ENCODE measurements around the gene IL1RAPL1.

Gene IL1RAPL1

DNA sequence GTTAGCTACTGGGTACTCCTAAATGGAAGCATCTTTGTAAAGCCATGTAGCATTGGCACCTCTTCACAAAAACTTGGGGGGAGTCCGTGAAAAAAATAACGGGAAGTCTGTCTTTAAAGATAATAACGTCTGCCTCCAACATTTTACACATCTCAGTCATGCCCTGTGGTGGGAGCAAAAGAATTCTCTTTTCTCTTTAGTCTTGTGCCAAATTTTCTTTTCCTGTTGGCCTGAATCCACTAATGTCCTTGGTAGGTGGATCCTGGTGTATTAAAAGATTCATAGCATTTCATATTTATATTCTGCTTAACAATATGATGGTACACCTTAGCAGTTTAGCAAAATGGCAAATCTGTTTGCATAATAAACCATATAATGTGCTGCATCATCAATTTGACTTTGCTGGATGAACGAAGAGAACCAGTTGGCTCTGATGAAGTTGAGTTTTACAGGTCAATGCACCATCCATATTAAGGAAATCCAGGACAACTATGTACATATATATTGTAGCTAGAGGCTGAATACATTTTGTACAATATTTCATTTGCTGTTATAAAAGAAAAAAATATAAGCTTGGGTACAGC is 881.8 kb downstream of the IL1RAPL1 start:
- H3K79me2 ChIP-seq (ENCODE audit: insufficient read depth, low read length) = no peaks in the 10 kb centered on the region
- H3K9ac ChIP-seq (ENCODE audit: low read depth, low read length, poor library complexity, severe bottlenecking) = no peak overlapping the region
- no peak overlapping the region for H2AFZ ChIP-seq (ENCODE audit: low read length)
- no peak overlapping the region for H3K4me2 ChIP-seq (ENCODE audit: low read depth, low read length, poor library complexity, severe bottlenecking)
- no peaks in the 10 kb centered on the region for H4K20me1 ChIP-seq (ENCODE audit: insufficient read depth, low read length, poor library complexity, severe bottlenecking)
- H3K9me3 ChIP-seq (ENCODE audit: insufficient read depth, low read depth, low read length) = no peaks in the 10 kb centered on the region
- no peaks in the 10 kb centered on the region for H3K27me3 ChIP-seq (ENCODE audit: insufficient read depth, low read length, poor library complexity, severe bottlenecking)
- no peaks in the 10 kb centered on the region for H3K4me1 ChIP-seq (ENCODE audit: insufficient read depth, low read length, poor library complexity, severe bottlenecking)
- H3K4me3 ChIP-seq (ENCODE audit: low read length, poor library complexity, severe bottlenecking) = no peak overlapping the region
- no peaks in the 10 kb centered on the region for H3F3A ChIP-seq (ENCODE audit: low read depth)
- no peaks in the 10 kb centered on the region for H3K9me2 ChIP-seq (replicated peaks; ENCODE audit: low read depth, low read length)
- H3K36me3 ChIP-seq (ENCODE audit: insufficient read depth, low read length) = no peaks in the 10 kb centered on the region
- TF ChIP-seq EZH2phosphoT487 (IDR thresholded peaks at IDR 0.05; ENCODE audit: borderline replicate concordance) = no peak
- TF ChIP-seq, protein P1, sequence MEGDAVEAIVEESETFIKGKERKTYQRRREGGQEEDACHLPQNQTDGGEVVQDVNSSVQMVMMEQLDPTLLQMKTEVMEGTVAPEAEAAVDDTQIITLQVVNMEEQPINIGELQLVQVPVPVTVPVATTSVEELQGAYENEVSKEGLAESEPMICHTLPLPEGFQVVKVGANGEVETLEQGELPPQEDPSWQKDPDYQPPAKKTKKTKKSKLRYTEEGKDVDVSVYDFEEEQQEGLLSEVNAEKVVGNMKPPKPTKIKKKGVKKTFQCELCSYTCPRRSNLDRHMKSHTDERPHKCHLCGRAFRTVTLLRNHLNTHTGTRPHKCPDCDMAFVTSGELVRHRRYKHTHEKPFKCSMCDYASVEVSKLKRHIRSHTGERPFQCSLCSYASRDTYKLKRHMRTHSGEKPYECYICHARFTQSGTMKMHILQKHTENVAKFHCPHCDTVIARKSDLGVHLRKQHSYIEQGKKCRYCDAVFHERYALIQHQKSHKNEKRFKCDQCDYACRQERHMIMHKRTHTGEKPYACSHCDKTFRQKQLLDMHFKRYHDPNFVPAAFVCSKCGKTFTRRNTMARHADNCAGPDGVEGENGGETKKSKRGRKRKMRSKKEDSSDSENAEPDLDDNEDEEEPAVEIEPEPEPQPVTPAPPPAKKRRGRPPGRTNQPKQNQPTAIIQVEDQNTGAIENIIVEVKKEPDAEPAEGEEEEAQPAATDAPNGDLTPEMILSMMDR (conservative IDR thresholded peaks at IDR 0.05; ENCODE audit: low read length) = no peak

DNA sequence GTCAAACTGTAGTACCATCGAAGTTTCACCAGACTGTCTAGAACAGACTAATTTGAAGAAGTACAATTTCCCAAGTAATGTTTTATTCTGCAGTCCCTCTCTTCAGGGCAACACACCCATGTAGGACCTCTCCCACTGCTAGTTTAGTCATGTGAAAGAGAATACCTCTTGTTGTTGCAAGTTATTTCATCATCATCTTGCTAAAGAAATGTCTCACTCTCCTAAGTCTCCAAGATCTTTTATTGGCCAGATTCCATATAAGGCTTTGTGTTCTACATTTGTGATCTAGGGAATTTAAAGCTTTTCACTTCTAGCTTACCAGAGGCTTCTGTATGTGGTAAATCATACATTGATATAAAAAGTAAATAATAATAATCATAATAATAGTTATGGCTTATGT is 882.8 kb downstream of the IL1RAPL1 start:
- Histone ChIP-seq H3K9me2 (replicated peaks; ENCODE audit: low read depth, low read length) (no peaks in the 10 kb centered on the region), H3K27me3 (ENCODE audit: insufficient read depth, low read length, poor library complexity, severe bottlenecking) (no peaks in the 10 kb centered on the region), H3K79me2 (ENCODE audit: insufficient read depth, low read length) (no peaks in the 10 kb centered on the region), H4K20me1 (ENCODE audit: insufficient read depth, low read length, poor library complexity, severe bottlenecking) (no peaks in the 10 kb centered on the region), H3F3A (ENCODE audit: low read depth) (no peaks in the 10 kb centered on the region), H3K4me3 (ENCODE audit: low read length, poor library complexity, severe bottlenecking) (no peak overlapping the region), H3K4me2 (ENCODE audit: low read depth, low read length, poor library complexity, severe bottlenecking) (no peak overlapping the region), H3K4me1 (ENCODE audit: insufficient read depth, low read length, poor library complexity, severe bottlenecking) (no peaks in the 10 kb centered on the region), H3K9ac (ENCODE audit: low read depth, low read length, poor library complexity, severe bottlenecking) (no peak overlapping the region), H3K36me3 (ENCODE audit: insufficient read depth, low read length) (no peaks in the 10 kb centered on the region), H3K9me3 (ENCODE audit: insufficient read depth, low read depth, low read length) (no peaks in the 10 kb centered on the region), H2AFZ (ENCODE audit: low read length) (no peak overlapping the region)
- TF ChIP-seq EZH2phosphoT487 (IDR thresholded peaks at IDR 0.05; ENCODE audit: borderline replicate concordance) = no peak
- TF ChIP-seq, protein P1 (conservative IDR thresholded peaks at IDR 0.05; ENCODE audit: low read length) = no peak

DNA sequence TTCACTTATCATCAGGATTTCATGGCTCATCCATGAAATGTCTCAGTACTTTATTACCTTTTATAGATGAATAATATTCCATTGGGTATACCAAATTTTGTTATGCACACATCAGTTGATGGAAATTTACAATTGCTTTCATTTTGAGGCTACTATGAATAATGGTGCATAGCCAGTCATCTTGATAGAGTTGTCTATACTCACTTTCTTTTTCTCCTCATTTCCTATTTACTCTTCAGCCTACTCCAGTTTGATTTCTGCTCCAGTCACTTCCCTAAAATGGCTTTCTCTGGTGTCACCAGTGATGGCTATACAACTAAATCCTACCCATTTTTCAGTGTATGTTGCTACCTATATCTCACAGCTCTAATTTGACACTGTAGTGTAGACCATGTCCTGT is 884.6 kb downstream of the IL1RAPL1 start:
- Histone ChIP-seq H3K4me2 (ENCODE audit: low read depth, low read length, poor library complexity, severe bottlenecking) (no peak overlapping the region), H3K9ac (ENCODE audit: low read depth, low read length, poor library complexity, severe bottlenecking) (no peak overlapping the region), H3K9me2 (replicated peaks; ENCODE audit: low read depth, low read length) (no peaks in the 10 kb centered on the region), H2AFZ (ENCODE audit: low read length) (no peak overlapping the region), H3K27me3 (ENCODE audit: insufficient read depth, low read length, poor library complexity, severe bottlenecking) (no peaks in the 10 kb centered on the region), H3K9me3 (ENCODE audit: insufficient read depth, low read depth, low read length) (no peaks in the 10 kb centered on the region), H3K4me1 (ENCODE audit: insufficient read depth, low read length, poor library complexity, severe bottlenecking) (no peaks in the 10 kb centered on the region), H4K20me1 (ENCODE audit: insufficient read depth, low read length, poor library complexity, severe bottlenecking) (no peaks in the 10 kb centered on the region), H3K79me2 (ENCODE audit: insufficient read depth, low read length) (no peaks in the 10 kb centered on the region), H3F3A (ENCODE audit: low read depth) (no peaks in the 10 kb centered on the region), H3K36me3 (ENCODE audit: insufficient read depth, low read length) (no peaks in the 10 kb centered on the region), H3K4me3 (ENCODE audit: low read length, poor library complexity, severe bottlenecking) (no peak overlapping the region)
- TF ChIP-seq EZH2phosphoT487 (IDR thresholded peaks at IDR 0.05; ENCODE audit: borderline replicate concordance) = no peak
- TF ChIP-seq, protein P1 (conservative IDR thresholded peaks at IDR 0.05; ENCODE audit: low read length) = no peak
